Measurements from ENCODE around the gene CACNA1E. TPM values are rescaled to one million over a fixed set of nuclear protein-coding genes. Genes with fewer than 3 reads are reported as not detected.

Gene CACNA1E
- total RNA-seq, 4 donors from 2014 or later = 0.19 to 1.3 (median 0.44) TPM; not detected in 1

DNA sequence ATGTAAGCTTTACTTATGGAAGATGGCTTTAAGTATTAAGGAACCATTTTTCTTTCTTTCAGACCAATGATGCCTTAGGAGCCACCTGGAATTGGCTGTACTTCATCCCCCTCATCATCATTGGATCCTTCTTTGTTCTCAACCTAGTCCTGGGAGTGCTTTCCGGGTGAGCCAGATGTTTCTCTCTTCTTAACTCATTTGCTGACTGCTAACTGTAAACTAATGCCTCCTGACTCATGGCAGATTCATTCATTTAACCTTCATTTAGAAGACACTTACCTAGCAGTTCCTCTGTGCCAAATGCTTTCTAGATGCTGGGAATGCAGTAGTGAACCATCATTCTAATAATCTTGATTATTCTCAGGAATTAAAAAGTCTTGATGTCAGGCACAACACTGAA lies 168.0 kb downstream of the CACNA1E start:
- DNase-seq (ENCODE audit: low spot score) = no peak
- no peak for ATAC-seq (ENCODE audit: low FRiP score)
- TF ChIP-seq, protein P1, sequence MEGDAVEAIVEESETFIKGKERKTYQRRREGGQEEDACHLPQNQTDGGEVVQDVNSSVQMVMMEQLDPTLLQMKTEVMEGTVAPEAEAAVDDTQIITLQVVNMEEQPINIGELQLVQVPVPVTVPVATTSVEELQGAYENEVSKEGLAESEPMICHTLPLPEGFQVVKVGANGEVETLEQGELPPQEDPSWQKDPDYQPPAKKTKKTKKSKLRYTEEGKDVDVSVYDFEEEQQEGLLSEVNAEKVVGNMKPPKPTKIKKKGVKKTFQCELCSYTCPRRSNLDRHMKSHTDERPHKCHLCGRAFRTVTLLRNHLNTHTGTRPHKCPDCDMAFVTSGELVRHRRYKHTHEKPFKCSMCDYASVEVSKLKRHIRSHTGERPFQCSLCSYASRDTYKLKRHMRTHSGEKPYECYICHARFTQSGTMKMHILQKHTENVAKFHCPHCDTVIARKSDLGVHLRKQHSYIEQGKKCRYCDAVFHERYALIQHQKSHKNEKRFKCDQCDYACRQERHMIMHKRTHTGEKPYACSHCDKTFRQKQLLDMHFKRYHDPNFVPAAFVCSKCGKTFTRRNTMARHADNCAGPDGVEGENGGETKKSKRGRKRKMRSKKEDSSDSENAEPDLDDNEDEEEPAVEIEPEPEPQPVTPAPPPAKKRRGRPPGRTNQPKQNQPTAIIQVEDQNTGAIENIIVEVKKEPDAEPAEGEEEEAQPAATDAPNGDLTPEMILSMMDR (IDR thresholded peaks at IDR 0.05) = no peak

DNA sequence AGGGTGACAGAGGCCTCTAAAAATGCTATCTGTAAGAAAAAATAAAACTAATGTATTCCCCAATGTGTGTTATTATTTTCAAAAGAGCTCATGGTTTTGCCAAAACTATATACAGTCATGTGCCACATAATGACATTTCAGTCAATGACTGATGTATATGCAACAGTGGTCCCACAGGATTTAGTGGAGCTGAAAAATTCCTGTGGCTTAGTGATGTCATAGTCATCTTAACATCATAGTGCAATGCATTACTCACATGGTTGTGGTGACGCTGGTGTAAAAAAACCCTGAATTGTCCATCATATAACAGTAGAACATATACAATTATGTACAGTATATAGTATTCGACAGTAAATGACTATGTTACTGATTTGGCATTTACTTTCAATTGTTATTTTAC lies 172.4 kb downstream of the CACNA1E start:
- ATAC-seq (ENCODE audit: low FRiP score) (no peak), DNase-seq (ENCODE audit: low spot score) (no peak)
- TF ChIP-seq, protein P1 (IDR thresholded peaks at IDR 0.05) = no peak

DNA sequence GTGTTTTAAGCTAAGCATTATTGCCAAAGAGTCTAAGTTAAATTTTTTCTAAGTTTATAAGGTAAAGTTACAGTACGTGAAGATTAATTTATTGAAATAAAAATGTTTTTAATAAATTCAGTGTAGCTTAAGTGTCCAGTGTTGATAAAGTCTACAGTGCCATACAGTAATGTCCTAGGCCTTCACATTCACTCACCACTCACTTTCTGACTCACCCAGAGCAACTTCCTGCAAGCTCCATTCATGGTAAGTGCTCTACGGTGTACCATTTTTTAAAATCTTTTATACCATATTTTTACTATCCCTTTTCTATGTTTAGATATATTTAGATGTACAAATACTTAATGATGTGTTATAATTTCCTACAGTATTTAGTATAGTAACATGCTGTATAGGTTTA lies 173.2 kb downstream of the CACNA1E start:
- no peak for ATAC-seq (ENCODE audit: low FRiP score)
- TF ChIP-seq, protein P1 (IDR thresholded peaks at IDR 0.05) = no peak
- no peak for DNase-seq (ENCODE audit: low spot score)

DNA sequence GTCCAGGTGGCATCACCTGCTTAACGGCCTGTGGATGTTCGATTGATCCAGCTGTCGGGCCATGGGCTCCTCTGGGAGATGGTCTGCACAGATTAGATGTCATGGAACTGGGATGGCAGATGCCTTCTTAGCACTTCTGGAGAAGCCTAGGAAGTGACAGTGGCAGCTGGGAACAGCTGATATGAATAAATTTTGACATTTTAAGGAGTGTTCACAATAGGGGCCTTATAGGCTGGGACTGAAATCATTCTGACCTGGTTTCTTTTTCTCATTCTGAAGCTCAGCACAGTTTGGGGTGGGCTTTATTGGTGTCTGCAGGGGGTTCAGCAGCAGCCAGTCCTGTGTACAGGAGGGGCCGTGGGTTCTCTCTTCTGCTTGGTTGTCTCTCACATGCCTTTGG lies 175.3 kb downstream of the CACNA1E start:
- TF ChIP-seq, protein P1 (IDR thresholded peaks at IDR 0.05) = no peak
- ATAC-seq (ENCODE audit: low FRiP score) (no peak), DNase-seq (ENCODE audit: low spot score) (no peak)

DNA sequence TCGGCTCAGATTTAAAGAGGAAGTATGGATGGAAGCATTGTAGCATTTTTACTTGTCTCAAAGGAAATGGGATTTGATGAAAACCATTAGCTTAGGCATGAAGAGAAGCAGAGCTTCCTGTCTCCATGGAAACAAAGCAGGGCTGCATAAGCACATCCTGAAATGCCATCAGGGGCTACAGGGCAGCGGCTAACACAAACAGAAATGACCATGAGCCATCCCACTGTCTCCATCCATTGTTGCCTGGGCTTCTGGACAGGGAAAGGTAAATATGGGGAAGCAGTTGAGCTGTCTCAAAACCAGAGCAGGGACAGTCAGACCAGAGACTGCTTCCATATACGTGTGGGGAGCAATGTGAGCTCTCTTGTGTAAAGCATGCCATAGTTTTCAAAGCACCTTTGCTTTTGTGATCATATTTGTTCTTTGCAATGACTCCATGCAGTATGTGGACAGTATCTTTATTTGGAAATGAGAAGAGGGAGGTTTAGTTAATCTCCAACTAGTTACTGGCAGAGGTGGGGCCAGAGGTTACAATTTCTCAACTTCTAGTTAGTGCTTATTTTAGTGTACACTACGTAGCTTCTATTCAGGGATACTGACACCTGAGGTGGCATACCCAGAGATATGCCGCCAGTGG lies 176.1 kb downstream of the CACNA1E start:
- DNase-seq (ENCODE audit: low spot score) = no peak
- TF ChIP-seq, protein P1 (IDR thresholded peaks at IDR 0.05) = no peak
- no peak for ATAC-seq (ENCODE audit: low FRiP score)

DNA sequence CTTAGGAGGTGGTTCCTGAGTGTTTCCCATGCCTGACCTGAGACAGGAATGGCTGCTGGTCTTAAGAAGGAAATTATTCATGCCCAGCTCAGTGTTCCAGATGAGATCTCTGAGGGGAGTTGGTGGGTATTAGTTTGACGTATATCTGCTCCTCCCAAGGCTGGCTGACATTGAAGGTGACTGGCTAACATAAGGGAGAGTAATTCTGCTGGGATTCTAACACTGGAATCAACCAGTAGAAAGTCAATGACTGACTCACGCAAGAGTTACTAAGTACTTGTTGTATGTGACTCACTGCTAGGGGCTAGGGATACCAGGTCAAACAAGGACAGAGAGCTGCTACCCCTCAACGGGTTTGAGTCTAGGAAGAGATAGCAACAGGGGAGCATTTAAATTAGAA lies 177.3 kb downstream of the CACNA1E start:
- TF ChIP-seq, protein P1 (IDR thresholded peaks at IDR 0.05) = no peak
- ATAC-seq (ENCODE audit: low FRiP score) (no peak), DNase-seq (ENCODE audit: low spot score) (no peak)

DNA sequence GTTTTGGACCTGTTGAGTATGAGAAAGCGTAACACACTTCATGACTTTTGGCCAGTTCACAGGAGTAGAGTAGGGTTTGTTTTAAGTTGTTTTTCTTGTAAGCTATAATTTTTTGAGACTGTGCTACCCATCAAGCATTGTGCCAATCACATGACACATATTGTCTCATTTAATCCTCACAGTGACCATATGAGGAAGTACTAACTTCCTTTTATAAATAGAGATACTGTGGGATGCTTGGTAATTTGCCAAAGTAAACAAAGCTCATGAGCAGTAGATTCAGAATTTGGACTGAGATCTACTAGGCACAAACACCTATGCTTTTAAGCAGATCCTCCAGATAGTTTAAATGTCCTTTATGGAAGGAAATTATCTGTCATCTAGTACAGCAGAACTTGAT lies 178.3 kb downstream of the CACNA1E start:
- TF ChIP-seq, protein P1 (IDR thresholded peaks at IDR 0.05) = no peak
- no peak for ATAC-seq (ENCODE audit: low FRiP score)
- DNase-seq (ENCODE audit: low spot score) = no peak
